ENCODE data around the gene SERTAD3. TPM values are rescaled to one million over a fixed set of nuclear protein-coding genes. Genes with fewer than 3 reads are reported as not detected.
A peak's percentile ranks its signal among the peaks of the same experiment; 100 is the strongest.

Gene SERTAD3
- total RNA-seq, 1 donor from 2014 or later = 33.7 TPM

DNA sequence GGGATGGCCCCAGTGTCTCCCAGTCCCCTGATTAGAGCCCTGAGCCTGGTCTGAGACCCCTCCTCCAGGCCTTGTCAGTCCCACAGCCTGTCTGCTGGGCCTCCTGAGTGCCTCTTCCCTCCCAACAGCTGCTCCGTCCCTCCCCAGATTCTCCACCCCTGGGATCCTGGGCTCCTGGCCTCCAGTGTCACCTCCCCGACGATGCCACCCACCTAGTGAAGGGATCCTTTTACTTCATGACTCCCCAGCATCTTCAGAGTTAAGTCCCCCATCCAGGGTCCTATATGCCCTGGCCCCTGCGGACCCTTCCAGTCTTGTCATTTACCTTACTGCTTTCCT, 26.5 kb downstream of the SERTAD3 start:
- DNase-seq (ENCODE audit: extremely low spot score, unreplicated experiment) = no peak
- Mint-ChIP-seq H3K9me3 (no peaks in the 10 kb centered on the region), H3K4me3 (no peak overlapping the region), H3K27me3 (no peaks in the 10 kb centered on the region), H3K27ac (no peak overlapping the region), H3K36me3 (no peaks in the 10 kb centered on the region), H3K4me1 (ENCODE audit: unreplicated experiment) (peaks cover 22% of the 10 kb centered on the region)
- no peak for TF ChIP-seq CTCF (conservative IDR thresholded peaks at IDR 0.05)

DNA sequence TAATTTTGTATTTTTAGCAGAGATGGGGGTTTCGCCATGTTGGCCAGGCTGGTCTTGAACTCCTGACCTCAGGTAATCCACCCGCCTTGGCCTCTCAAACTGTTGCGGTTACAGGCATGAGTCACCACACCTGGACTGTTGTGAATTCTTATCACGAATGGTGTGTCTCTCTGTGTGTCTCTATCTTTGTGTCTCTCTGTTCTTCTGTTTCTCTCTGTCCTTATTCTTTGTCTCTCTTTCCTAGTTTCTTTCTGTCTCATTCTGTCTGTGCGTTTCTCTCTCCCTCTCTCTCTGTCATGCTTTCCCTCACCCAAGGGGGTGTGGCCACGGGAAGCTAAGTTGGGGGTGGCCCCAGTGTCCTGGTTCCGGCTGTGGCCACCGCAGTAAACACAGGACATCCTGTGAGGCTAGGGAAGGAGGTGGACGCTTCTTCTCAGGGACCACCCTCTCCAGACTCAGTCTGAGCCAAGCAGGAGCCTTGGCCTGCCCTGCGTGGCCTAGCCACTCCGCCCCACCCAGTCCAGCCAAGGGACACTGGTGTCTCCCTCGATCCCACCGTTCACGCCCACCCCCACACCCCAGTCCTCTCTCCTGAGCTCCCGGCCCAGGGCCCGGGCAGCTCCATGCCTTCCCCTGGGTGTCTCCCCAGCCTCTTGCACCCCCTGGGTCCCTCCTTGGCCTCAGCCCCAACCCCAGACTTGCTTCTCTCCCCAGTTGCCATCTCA, 27.1 kb downstream of the SERTAD3 start:
- H3K9me3 Mint-ChIP-seq = no peaks in the 10 kb centered on the region
- no peaks in the 10 kb centered on the region for H3K27me3 Mint-ChIP-seq
- no peak for DNase-seq (ENCODE audit: extremely low spot score, unreplicated experiment)
- H3K4me3 Mint-ChIP-seq = no peak overlapping the region
- no peaks in the 10 kb centered on the region for H3K36me3 Mint-ChIP-seq
- peak overlapping the region; percentile 33 for H3K27ac Mint-ChIP-seq
- no peak for TF ChIP-seq CTCF (conservative IDR thresholded peaks at IDR 0.05)
- H3K4me1 Mint-ChIP-seq (ENCODE audit: unreplicated experiment) = peaks cover 18% of the 10 kb centered on the region

DNA sequence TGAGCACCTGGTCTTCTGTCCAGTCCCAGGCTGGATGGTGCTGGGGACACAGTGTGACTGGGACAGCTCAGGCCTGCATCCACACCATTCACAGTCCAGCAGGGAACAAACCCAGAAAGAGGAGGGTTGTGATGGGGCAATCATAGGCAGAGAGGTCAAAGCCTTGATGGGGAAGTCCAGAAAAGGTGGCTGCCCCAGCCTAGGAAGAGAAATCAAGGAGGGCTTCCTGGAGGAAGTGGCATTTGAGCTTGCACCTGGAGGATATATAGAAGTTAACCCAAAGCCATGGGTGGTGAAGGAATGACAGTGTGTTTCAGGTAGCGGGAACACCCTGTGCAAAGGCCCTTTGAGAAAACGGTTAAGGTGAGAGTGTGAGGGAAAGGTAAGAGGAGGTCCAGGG, 28.4 kb downstream of the SERTAD3 start:
- Mint-ChIP-seq H3K36me3 (no peaks in the 10 kb centered on the region), H3K27me3 (no peaks in the 10 kb centered on the region), H3K9me3 (no peaks in the 10 kb centered on the region), H3K27ac (peak overlapping the region; percentile 18), H3K4me3 (no peak overlapping the region), H3K4me1 (ENCODE audit: unreplicated experiment) (peaks cover 17% of the 10 kb centered on the region)
- no peak for TF ChIP-seq CTCF (conservative IDR thresholded peaks at IDR 0.05)
- no peak for DNase-seq (ENCODE audit: extremely low spot score, unreplicated experiment)

DNA sequence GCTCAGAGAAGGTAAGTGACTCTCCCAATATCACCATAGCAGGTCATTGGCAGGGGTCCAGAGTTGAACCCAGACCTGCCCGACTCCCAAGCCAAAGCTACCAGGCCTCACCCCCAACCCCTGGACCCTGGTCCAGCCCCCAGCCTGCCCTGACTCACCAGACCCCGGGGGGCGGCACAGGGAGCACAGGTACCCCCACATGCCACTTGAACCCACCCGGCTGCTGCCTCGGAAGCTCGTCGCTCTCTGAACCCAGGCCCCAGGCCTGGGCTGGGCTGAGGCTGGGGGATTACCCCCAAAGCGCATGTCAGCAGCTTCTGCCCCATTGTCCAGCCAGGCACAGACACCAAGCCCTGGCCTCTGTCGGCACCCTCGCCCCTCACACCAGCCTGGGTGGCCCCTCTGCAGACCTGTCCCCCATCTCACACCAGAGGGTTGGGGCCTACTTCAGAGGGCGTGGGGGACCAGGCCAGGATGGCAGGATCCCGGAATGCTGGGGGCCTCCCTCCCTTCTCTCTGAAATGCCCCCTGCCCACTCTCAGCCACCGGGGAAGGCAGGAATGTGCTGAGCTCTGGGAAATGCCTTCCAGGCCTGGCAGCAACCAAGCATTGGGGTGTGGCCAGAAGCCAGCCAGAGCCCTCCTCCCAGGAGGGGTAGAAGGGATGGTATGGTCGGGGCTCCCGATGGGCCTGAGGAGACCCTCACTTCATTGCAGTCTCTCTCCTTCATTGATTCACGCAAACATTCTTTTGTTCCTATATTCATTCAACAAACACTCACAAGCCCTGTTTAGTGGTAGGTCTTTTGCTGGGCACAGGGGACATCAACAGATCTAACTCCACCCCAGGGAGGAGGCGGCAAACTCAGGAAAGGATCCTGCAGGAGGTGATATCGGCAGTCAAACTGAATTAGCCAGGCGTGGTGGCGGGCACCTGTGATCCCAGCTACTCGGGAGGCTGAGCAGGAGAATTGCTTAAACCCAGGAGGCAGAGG, 29.3 kb downstream of the SERTAD3 start:
- Mint-ChIP-seq H3K27me3 (no peaks in the 10 kb centered on the region), H3K27ac (peak overlapping the region; percentile 56), H3K4me1 (ENCODE audit: unreplicated experiment) (peaks cover 17% of the 10 kb centered on the region), H3K4me3 (peak overlapping the region; percentile 11), H3K9me3 (no peaks in the 10 kb centered on the region), H3K36me3 (no peaks in the 10 kb centered on the region)
- no peak for TF ChIP-seq CTCF (conservative IDR thresholded peaks at IDR 0.05)
- no peak for DNase-seq (ENCODE audit: extremely low spot score, unreplicated experiment)

DNA sequence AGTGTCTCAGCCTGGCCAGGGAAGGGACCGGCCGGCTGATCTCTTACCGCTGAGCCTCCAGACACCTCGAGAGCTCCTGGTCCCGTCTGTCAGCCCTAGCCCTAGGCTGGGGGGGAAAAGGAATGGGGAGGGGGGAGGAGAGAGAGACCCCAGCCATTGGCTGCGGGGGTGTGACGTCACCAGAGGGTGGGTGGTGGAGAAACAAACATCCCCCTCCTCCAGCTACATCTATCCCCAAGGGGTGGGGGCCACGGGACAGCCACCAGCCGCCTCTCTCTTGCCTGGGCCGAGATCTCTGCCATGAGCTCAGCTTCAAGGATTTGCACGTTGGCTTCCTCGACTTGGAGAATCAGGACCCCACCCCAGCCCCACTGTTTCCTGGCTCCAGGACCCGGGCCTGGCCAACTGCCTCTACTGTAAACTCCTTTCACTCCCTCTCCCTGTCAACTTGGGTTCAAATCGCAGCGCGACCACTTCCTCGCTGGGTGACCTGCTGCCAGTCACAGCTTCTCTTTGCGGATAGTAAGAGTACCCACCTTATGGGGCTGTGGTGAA, 30.8 kb downstream of the SERTAD3 start, which contains the start of gene PRX:
TSS of gene PRX (minus strand) at position 88 of the 555 bp plus-strand sequence. CDS start 5,446 bp downstream, outside the sequence.
- H3K4me3 Mint-ChIP-seq = no peak within 1 kb of the TSS
- peaks cover 14% of the 10 kb centered on the region for H3K4me1 Mint-ChIP-seq (ENCODE audit: unreplicated experiment)
- H3K27ac Mint-ChIP-seq = peak within 1 kb of the TSS; percentile 56
- DNase-seq (ENCODE audit: extremely low spot score, unreplicated experiment) = no peak
- no peaks in the 10 kb centered on the region for H3K27me3 Mint-ChIP-seq
- no peak for TF ChIP-seq CTCF (conservative IDR thresholded peaks at IDR 0.05)
- H3K36me3 Mint-ChIP-seq = no peaks in the 10 kb centered on the region
- no peaks in the 10 kb centered on the region for H3K9me3 Mint-ChIP-seq

Measured in type B pancreatic cell (in vitro differentiated cells).